MM.1S (cell line): ENCODE measurements around the gene SETD3.

Source experiments
- DNase-seq: peaks from one replicate; pipeline ENCODE4 v3.0.0-alpha.2; 2015
- H2AFZ ChIP-seq: fragments of 300-600 bp; sonication (generic); 2 replicates; pipeline ENCODE4 v1.6.0; 2016; ENCODE audit warnings: antibody characterized with exemption, low read length
- H3F3A ChIP-seq: fragments of 300-600 bp; sonication (generic); 2 replicates; pipeline ENCODE4 v1.6.1; 2016; ENCODE audit warnings: mild to moderate bottlenecking, antibody characterized with exemption, low read length, moderate library complexity, mixed read lengths; ENCODE audit not compliant: insufficient read depth
- H3K27ac ChIP-seq: fragments of 300-600 bp; sonication (generic); 2 replicates; pipeline ENCODE4 v1.5.1; 2016; ENCODE audit warnings: mild to moderate bottlenecking, low read length
- H3K27me3 ChIP-seq: fragments of 300-600 bp; sonication (generic); replicated peaks from 2 replicates; pipeline ENCODE4 v1.6.0; 2016; ENCODE audit warnings: low read length; ENCODE audit not compliant: insufficient read depth
- H3K36me3 ChIP-seq: fragments of 300-600 bp; sonication (generic); replicated peaks from 2 replicates; pipeline ENCODE4 v1.6.1; 2016; ENCODE audit warnings: mild to moderate bottlenecking, low read length, mixed read lengths; ENCODE audit not compliant: insufficient read depth
- H3K4me1 ChIP-seq: fragments of 300-600 bp; sonication (generic); 2 replicates; pipeline ENCODE4 v1.6.1; 2016; ENCODE audit warnings: low read length, mixed read lengths
- H3K4me2 ChIP-seq: fragments of 300-600 bp; sonication (generic); 2 replicates; pipeline ENCODE4 v1.6.0; 2016; ENCODE audit warnings: low read depth, low read length
- H3K4me3 ChIP-seq: fragments of 300-600 bp; sonication (generic); 2 replicates; pipeline ENCODE4 v1.5.1; 2016; ENCODE audit warnings: low read length, mixed read lengths
- H3K79me2 ChIP-seq: fragments of 300-600 bp; sonication (generic); 2 replicates; pipeline ENCODE4 v1.6.1; 2016; ENCODE audit warnings: mixed run types, low read length, mixed read lengths
- H3K9ac ChIP-seq: fragments of 300-600 bp; sonication (generic); 2 replicates; pipeline ENCODE4 v1.6.1; 2016; ENCODE audit warnings: low read length, mixed read lengths
- H3K9me2 ChIP-seq: fragments of 300-600 bp; sonication (generic); replicated peaks from 2 replicates; pipeline ENCODE4 v1.6.1; 2016; ENCODE audit warnings: mild to moderate bottlenecking, low read length, mixed read lengths; ENCODE audit not compliant: insufficient read depth
- H3K9me3 ChIP-seq: fragments of 300-600 bp; sonication (generic); replicated peaks from 2 replicates; pipeline ENCODE4 v1.6.1; 2016; ENCODE audit warnings: mild to moderate bottlenecking, low read length, mixed read lengths; ENCODE audit not compliant: insufficient read depth
- H4K20me1 ChIP-seq: fragments of 300-600 bp; sonication (generic); 2 replicates; pipeline ENCODE4 v1.6.1; 2016; ENCODE audit warnings: mild to moderate bottlenecking, low read length, moderate library complexity, mixed read lengths; ENCODE audit not compliant: insufficient read depth
- EZH2 ChIP-seq: fragments of 300-600 bp; sonication (generic); optimal IDR thresholded peaks from 2 replicates; pipeline ENCODE3; 2017; ENCODE audit warnings: low read depth, mild to moderate bottlenecking, antibody characterized with exemption, low read length, mixed read lengths
- EZH2phosphoT487 ChIP-seq: fragments of 300-600 bp; sonication (generic); IDR thresholded peaks from 2 replicates; pipeline ENCODE4 v1.6.1; 2018; ENCODE audit warnings: antibody characterized with exemption, low read length
- TF ChIP-seq, protein P1 (sequence below): fragments of 300-600 bp; sonication (generic); IDR thresholded peaks from 2 replicates; pipeline ENCODE4 v1.5.1; 2016; ENCODE audit warnings: antibody characterized with exemption, low read length, mixed read lengths

SETD3 gene

GRCh38 chr14:99382781-99383471 is 97.7 kb downstream of the SETD3 start:
- Histone ChIP-seq H3K9ac (no peak overlapping the region), H3K27me3 (no peaks in the 10 kb centered on the region), H2AFZ (no peak overlapping the region), H3F3A (no peaks in the 10 kb centered on the region), H3K4me3 (no peak overlapping the region), H3K4me2 (no peak overlapping the region), H3K79me2 (no peaks in the 10 kb centered on the region), H3K27ac (no peak overlapping the region), H4K20me1 (no peaks in the 10 kb centered on the region), H3K36me3 (no peaks in the 10 kb centered on the region), H3K4me1 (no peaks in the 10 kb centered on the region), H3K9me2 (no peaks in the 10 kb centered on the region), H3K9me3 (no peaks in the 10 kb centered on the region)
- DNase-seq = no peak
- TF ChIP-seq, protein P1, sequence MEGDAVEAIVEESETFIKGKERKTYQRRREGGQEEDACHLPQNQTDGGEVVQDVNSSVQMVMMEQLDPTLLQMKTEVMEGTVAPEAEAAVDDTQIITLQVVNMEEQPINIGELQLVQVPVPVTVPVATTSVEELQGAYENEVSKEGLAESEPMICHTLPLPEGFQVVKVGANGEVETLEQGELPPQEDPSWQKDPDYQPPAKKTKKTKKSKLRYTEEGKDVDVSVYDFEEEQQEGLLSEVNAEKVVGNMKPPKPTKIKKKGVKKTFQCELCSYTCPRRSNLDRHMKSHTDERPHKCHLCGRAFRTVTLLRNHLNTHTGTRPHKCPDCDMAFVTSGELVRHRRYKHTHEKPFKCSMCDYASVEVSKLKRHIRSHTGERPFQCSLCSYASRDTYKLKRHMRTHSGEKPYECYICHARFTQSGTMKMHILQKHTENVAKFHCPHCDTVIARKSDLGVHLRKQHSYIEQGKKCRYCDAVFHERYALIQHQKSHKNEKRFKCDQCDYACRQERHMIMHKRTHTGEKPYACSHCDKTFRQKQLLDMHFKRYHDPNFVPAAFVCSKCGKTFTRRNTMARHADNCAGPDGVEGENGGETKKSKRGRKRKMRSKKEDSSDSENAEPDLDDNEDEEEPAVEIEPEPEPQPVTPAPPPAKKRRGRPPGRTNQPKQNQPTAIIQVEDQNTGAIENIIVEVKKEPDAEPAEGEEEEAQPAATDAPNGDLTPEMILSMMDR = no peak
- TF ChIP-seq EZH2 = no peak
- TF ChIP-seq EZH2phosphoT487 = no peak

GRCh38 chr14:99382071-99382470 is 98.6 kb downstream of the SETD3 start:
- no peak overlapping the region for H3K27ac ChIP-seq
- H3K9me3 ChIP-seq = no peaks in the 10 kb centered on the region
- no peaks in the 10 kb centered on the region for H3F3A ChIP-seq
- no peaks in the 10 kb centered on the region for H3K9me2 ChIP-seq
- TF ChIP-seq, protein P1 = no peak
- no peak for TF ChIP-seq EZH2
- TF ChIP-seq EZH2phosphoT487 = no peak
- DNase-seq = no peak
- H2AFZ ChIP-seq = no peak overlapping the region
- no peaks in the 10 kb centered on the region for H3K79me2 ChIP-seq
- H3K27me3 ChIP-seq = no peaks in the 10 kb centered on the region
- H4K20me1 ChIP-seq = no peaks in the 10 kb centered on the region
- H3K36me3 ChIP-seq = no peaks in the 10 kb centered on the region
- no peak overlapping the region for H3K4me2 ChIP-seq
- H3K9ac ChIP-seq = no peak overlapping the region
- H3K4me1 ChIP-seq = no peaks in the 10 kb centered on the region
- no peak overlapping the region for H3K4me3 ChIP-seq

DNA sequence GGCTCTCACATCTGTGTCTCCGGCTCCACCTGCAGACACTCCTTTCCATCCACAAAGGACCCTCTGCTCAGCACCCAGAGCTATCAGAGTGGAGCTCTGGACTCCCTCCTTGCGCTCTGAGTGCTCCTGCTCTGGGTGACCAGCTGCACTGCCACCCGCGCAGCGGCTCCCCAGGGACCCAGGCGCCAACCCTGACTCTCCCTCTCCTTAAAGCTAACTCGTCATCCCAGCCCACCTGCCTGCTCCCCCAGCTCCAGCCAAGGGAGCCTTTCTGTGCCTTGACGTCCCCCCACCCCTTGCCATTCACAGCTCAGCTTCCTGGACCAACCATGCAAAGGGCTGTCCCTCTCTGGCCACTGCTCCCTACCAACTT is 99.0 kb downstream of the SETD3 start:
- Histone ChIP-seq H2AFZ (no peak overlapping the region), H3K4me3 (no peak overlapping the region), H3K79me2 (no peaks in the 10 kb centered on the region), H3F3A (no peaks in the 10 kb centered on the region), H3K36me3 (no peaks in the 10 kb centered on the region), H3K9me2 (no peaks in the 10 kb centered on the region), H3K4me1 (no peaks in the 10 kb centered on the region), H3K27ac (no peak overlapping the region), H3K9me3 (no peaks in the 10 kb centered on the region), H3K9ac (no peak overlapping the region), H3K27me3 (no peaks in the 10 kb centered on the region), H4K20me1 (no peaks in the 10 kb centered on the region), H3K4me2 (no peak overlapping the region)
- TF ChIP-seq, protein P1 = no peak
- TF ChIP-seq EZH2phosphoT487 (no peak), EZH2 (no peak)
- no peak for DNase-seq
